GM04504 (cell line): Measurements from ENCODE around the gene PGAP2.
A peak's percentile ranks its signal among the peaks of the same experiment; 100 is the strongest.

Experiments
- DNase-seq: peaks from one replicate; pipeline ENCODE4 v3.0.0-alpha.2; 2012; ENCODE audit warnings: low read depth

The PGAP2 gene

GRCh38 chr11:3831378-3832239 is 23.2 kb downstream of the PGAP2 start:
- no peak for DNase-seq

GRCh38 chr11:3832816-3833215 is 24.5 kb downstream of the PGAP2 start:
- no peak for DNase-seq

GRCh38 chr11:3833449-3833848 is 25.1 kb downstream of the PGAP2 start:
- DNase-seq, result no peak

GRCh38 chr11:3834349-3834663 is 25.9 kb downstream of the PGAP2 start:
- DNase-seq, result no peak

- no peak for DNase-seq
These were observed 26.5 kb downstream of the PGAP2 start for GRCh38 chr11:3834664-3835461.

GRCh38 chr11:3835751-3836150 is 27.4 kb downstream of the PGAP2 start:
- no peak for DNase-seq

GRCh38 chr11:3836903-3837302 is 28.5 kb downstream of the PGAP2 start:
- no peak for DNase-seq

- DNase-seq, result no peak
These were observed 29.4 kb downstream of the PGAP2 start for GRCh38 chr11:3837793-3838192.

GRCh38 chr11:3838504-3838903 is 30.1 kb downstream of the PGAP2 start:
- no peak for DNase-seq

GRCh38 chr11:3840004-3840869 is 31.9 kb downstream of the PGAP2 start:
- DNase-seq, result no peak

GRCh38 chr11:3840870-3841425 is 32.6 kb downstream of the PGAP2 start, which contains the start of gene RHOG:
TSS of gene RHOG (minus strand) at chr11:3840959. CDS start at chr11:3828138, 12,821 bp downstream.
- DNase-seq, result peak; percentile 64

GRCh38 chr11:3841426-3842350 is 33.3 kb downstream of the PGAP2 start:
- peak; percentile 65 for DNase-seq

- DNase-seq, result no peak
These were observed 35.0 kb downstream of the PGAP2 start for GRCh38 chr11:3843326-3843725.

GRCh38 chr11:3845246-3845645 is 36.9 kb downstream of the PGAP2 start:
- no peak for DNase-seq

- DNase-seq, result no peak
These were observed 37.3 kb downstream of the PGAP2 start for GRCh38 chr11:3845670-3846069.

- no peak for DNase-seq
These were observed 41.0 kb downstream of the PGAP2 start for GRCh38 chr11:3849297-3849874.

- DNase-seq, result no peak
These were observed 45.1 kb downstream of the PGAP2 start for GRCh38 chr11:3853545-3853842.

GRCh38 chr11:3853899-3854659 is 45.7 kb downstream of the PGAP2 start:
- no peak for DNase-seq

- DNase-seq, result no peak
These were observed 46.3 kb downstream of the PGAP2 start for GRCh38 chr11:3854660-3854976.
